ENCODE results near the gene RIMS3. TPM values are rescaled to one million over a fixed set of nuclear protein-coding genes. Genes with fewer than 3 reads are reported as not detected.

RIMS3 gene
- total RNA-seq, 1 experiment from 2014 or later, result 13.7 TPM

- H3K23ac ChIP-seq (ENCODE audit: insufficient read length, low read depth, low read length), result no peak overlapping the region
- no peak overlapping the region for H3K4ac ChIP-seq (ENCODE audit: low read depth, low read length)
- no peak overlapping the region for H3K14ac ChIP-seq (ENCODE audit: insufficient read depth, low read length)
- no peak overlapping the region for H4K8ac ChIP-seq (replicated peaks; ENCODE audit: insufficient read length, low read depth, low read length)
- H2AFZ ChIP-seq (ENCODE audit: low read length), result no peak overlapping the region
- H3K9me3 ChIP-seq (ENCODE audit: control insufficient read depth, low read depth, low read length), result no peaks in the 10 kb centered on the region
- TF ChIP-seq CTCF (conservative IDR thresholded peaks at IDR 0.05), result peak; percentile 67
- 0 out of 5 replicates have a peak overlapping the region, but pooled peaks of 1 of the 2 experiments have one; percentile 21 for H3K4me3 Mint-ChIP-seq
- no peak overlapping the region for H3K18ac ChIP-seq (ENCODE audit: insufficient read length, low read depth, low read length)
- H2BK15ac ChIP-seq (ENCODE audit: low read depth, low read length), result no peak overlapping the region
- peaks cover 0 to 6% (median 4%) of the 10 kb centered on the region in 3 experiments; a peak in 2 of 7 replicates for H3K36me3 Mint-ChIP-seq (ENCODE audit: insufficient read depth in 1 of 3, low read depth in 3 of 3)
- H4K91ac ChIP-seq (ENCODE audit: insufficient read length, low read depth, low read length), result no peak overlapping the region
- H3K27me3 Mint-ChIP-seq (ENCODE audit: low read depth), result peaks cover 3% of the 10 kb centered on the region; the same call in 1 of the 2 replicates
- no peaks in the 10 kb centered on the region for H3K4me1 ChIP-seq (ENCODE audit: insufficient read depth, low read length)
- H3K4me1 Mint-ChIP-seq, result peaks cover 0 to 6% of the 10 kb centered on the region in 2 experiments; a peak in 1 of 4 replicates
- no peaks in the 10 kb centered on the region for H3K79me1 ChIP-seq (ENCODE audit: insufficient read depth, low read depth, low read length, poor library complexity, severe bottlenecking)
- no peak overlapping the region for H3K27ac ChIP-seq (ENCODE audit: insufficient read length, low read depth, low read length)
- no peaks in the 10 kb centered on the region for H3K79me2 ChIP-seq (ENCODE audit: insufficient read depth, low read length)
- no peak overlapping the region for H3K9ac ChIP-seq (ENCODE audit: extremely low read depth, insufficient read length, low read length)
- no peak overlapping the region for H3T11ph ChIP-seq (ENCODE audit: low read length)
- H3K27me3 ChIP-seq (ENCODE audit: insufficient read depth, low read length), result no peaks in the 10 kb centered on the region
- no peak overlapping the region for H2BK120ac ChIP-seq (ENCODE audit: low read depth, low read length, poor library complexity, severe bottlenecking)
- H2AK5ac ChIP-seq (ENCODE audit: insufficient read length, low read length), result no peak overlapping the region
- H4K20me1 ChIP-seq (ENCODE audit: control insufficient read depth, insufficient read depth, insufficient read length), result no peaks in the 10 kb centered on the region
- H2BK12ac ChIP-seq (ENCODE audit: insufficient read length, low read depth, low read length), result no peak overlapping the region
- DNase-seq, result peak; percentile 33
- no peaks in the 10 kb centered on the region for H3K23me2 ChIP-seq (ENCODE audit: insufficient read length, low read depth, low read length, poor library complexity, severe bottlenecking)
- WGBS (ENCODE audit: extremely low coverage, insufficient read length, low lambda C conversion rate), result no CpG with 5 or more reads among the region's 6 CpGs
- no peak overlapping the region for H2BK5ac ChIP-seq (ENCODE audit: insufficient read length, low read length)
- H3K4me2 ChIP-seq (ENCODE audit: insufficient read depth, insufficient read length, low read length), result no peak overlapping the region
- no peak overlapping the region for H3K56ac ChIP-seq (ENCODE audit: insufficient read length, low read depth, low read length)
- no peak overlapping the region for H2BK20ac ChIP-seq (ENCODE audit: low read depth, low read length, poor library complexity, severe bottlenecking)
- H3K27ac Mint-ChIP-seq, result no peak overlapping the region
- H3K9me3 Mint-ChIP-seq, result peaks cover 8 to 10% of the 10 kb centered on the region in 2 experiments; a peak in 4 of 5 replicates
- H4K5ac ChIP-seq (ENCODE audit: insufficient read length, low read depth, low read length), result no peak overlapping the region
These were observed 73.2 kb downstream of the RIMS3 start for GRCh38 chr1:40592107-40592803.
